Measurements from ENCODE around the gene WIPF2. TPM values are rescaled to one million over a fixed set of nuclear protein-coding genes. Genes with fewer than 3 reads are reported as not detected.
A peak's percentile ranks its signal among the peaks of the same experiment; 100 is the strongest.

WIPF2 gene
- total RNA-seq, 1 experiment from 2014 or later: 30.4 TPM

- no peak for TF ChIP-seq TCF7L2 (IDR thresholded peaks at IDR 0.05; ENCODE audit: borderline replicate concordance, extremely low read depth, insufficient read depth, insufficient read length)
- peak; percentile 91 for TF ChIP-seq FOSL1 (IDR thresholded peaks at IDR 0.05; ENCODE audit: low read depth)
- TF ChIP-seq CBX3 (IDR thresholded peaks at IDR 0.05; ENCODE audit: low read depth): peak; percentile 70; the same call in 1 of the 2 replicates
- TF ChIP-seq CEBPB (IDR thresholded peaks at IDR 0.05; ENCODE audit: low read depth): peak; percentile 83
- no peak; the same call in none of the 2 replicates for TF ChIP-seq MAX (IDR thresholded peaks at IDR 0.05)
- no peak; the same call in 1 of the 2 replicates for TF ChIP-seq ELF1 (IDR thresholded peaks at IDR 0.05; ENCODE audit: borderline replicate concordance, low read depth)
- no peak for TF ChIP-seq POLR2AphosphoS5 (IDR thresholded peaks at IDR 0.05; ENCODE audit: low read depth, low read length)
- TF ChIP-seq REST (IDR thresholded peaks at IDR 0.05; ENCODE audit: low read depth): no peak
- TF ChIP-seq EZH2 (IDR thresholded peaks at IDR 0.05): no peak
- TF ChIP-seq RAD21 (IDR thresholded peaks at IDR 0.05; ENCODE audit: low read depth): peak; percentile 35
Observed at GRCh38 chr17:40283662-40284061, 64.6 kb downstream of the WIPF2 start (continued).

- intact Hi-C loops (cut with micrococcal nuclease): no loop called here
- peak overlapping the region; percentile 53 for H3K9ac ChIP-seq (ENCODE audit: low read length)
- BruUV-seq (replicated peaks): no TSS peak
- H3K27me3 ChIP-seq (ENCODE audit: insufficient read depth, low read length): no peaks in the 10 kb centered on the region
- H3K4me3 ChIP-seq (replicated peaks in 1 of 2; ENCODE audit: low read depth in 1 of 2, low read length in 2 of 2): peak overlapping the region in 1 of 2 experiments; percentile 47; a peak in 2 of 4 replicates
- no peak overlapping the region for H2AFZ ChIP-seq (ENCODE audit: low read depth, low read length, poor library complexity, severe bottlenecking)
- ChIA-PET RAD21 (ENCODE audit: low non-redundant PET in 1 of 2, low total read pairs in 2 of 2, uncharacterized antibody in 2 of 2, unreplicated experiment in 2 of 2) (no interaction called here), CTCF (interaction anchor here (1.9 kb wide), 1 partner anchor 171 kb away, joined by 9 read pairs; no protein-coding TSS in a partner anchor), POLR2A (interaction anchor here (0.5 to 1.9 kb wide), 3 partner anchors 82 to 184 kb away, joined by 3 to 6 read pairs (median 3); partner anchors contain the start of gene NR1D1)
- peaks cover 15% of the 10 kb centered on the region for H3K79me2 ChIP-seq (ENCODE audit: insufficient read depth, low read length)
- H3K4me1 ChIP-seq (ENCODE audit: control insufficient read depth in 1 of 2, insufficient read depth in 2 of 2, low read length in 2 of 2): peaks cover 40 to 51% of the 10 kb centered on the region in 2 experiments
- H3K36me3 ChIP-seq (ENCODE audit: control insufficient read depth in 1 of 2, insufficient read depth in 2 of 2, low read length in 2 of 2): peaks cover 11 to 12% of the 10 kb centered on the region in 2 experiments; a peak in 3 of 4 replicates
- no peaks in the 10 kb centered on the region for H4K20me1 ChIP-seq (ENCODE audit: insufficient read depth)
- ATAC-seq (peak; percentile 25), DNase-seq (ENCODE audit: low read depth, low spot score) (peak; percentile 80)
- peak overlapping the region; percentile 58 for H3K27ac ChIP-seq (ENCODE audit: low read depth, low read length)
- H3K9me3 ChIP-seq (ENCODE audit: control insufficient read depth in 1 of 2, insufficient read depth in 1 of 2, low read depth in 1 of 2, low read length in 2 of 2): no peaks in the 10 kb centered on the region
- H3K4me2 ChIP-seq (ENCODE audit: low read length): peak overlapping the region; percentile 78
- no peaks in the 10 kb centered on the region for H3K9me2 ChIP-seq (ENCODE audit: insufficient read depth)
- TF ChIP-seq CTCF (IDR thresholded peaks at IDR 0.05 in 2 of 3, conservative IDR thresholded peaks at IDR 0.05 in 1 of 3; ENCODE audit: borderline replicate concordance in 1 of 3, insufficient read depth in 1 of 3, low read depth in 2 of 3, low read length in 2 of 3) (peak in 2 of 3 experiments; percentile 35 to 53; a peak in 4 of 6 replicates), JUND (IDR thresholded peaks at IDR 0.05) (no peak; the same call in 1 of the 2 replicates), MAX (IDR thresholded peaks at IDR 0.05) (peak; percentile 36), ZBTB33 (IDR thresholded peaks at IDR 0.05; ENCODE audit: extremely low read depth, insufficient replicate concordance, low read length) (no peak), POLR2AphosphoS5 (IDR thresholded peaks at IDR 0.05; ENCODE audit: low read depth, low read length) (peak; percentile 30; the same call in 1 of the 2 replicates), CBX3 (IDR thresholded peaks at IDR 0.05; ENCODE audit: low read depth) (peak; percentile 62; the same call in 1 of the 2 replicates), POLR2A (IDR thresholded peaks at IDR 0.05; ENCODE audit: borderline replicate concordance, extremely low read depth, insufficient read depth, insufficient read length) (no peak), SP1 (IDR thresholded peaks at IDR 0.05; ENCODE audit: low read depth) (peak; percentile 86), ELF1 (IDR thresholded peaks at IDR 0.05; ENCODE audit: borderline replicate concordance, low read depth) (no peak)
Observed at GRCh38 chr17:40284085-40284713, 65.1 kb downstream of the WIPF2 start.

Measured in HCT116 (cell line).